A549 (cell line): ENCODE results near the gene ITCH. TPM values are rescaled to one million over a fixed set of nuclear protein-coding genes. Genes with fewer than 3 reads are reported as not detected.
"Not testable (repeated sequence)": the region's sequence is repeated elsewhere in the genome, so short reads cannot be mapped to it uniquely, and the experiment has no call there.

Experiments
- ATAC-seq, 2 experiments: fragments of 200-7000 bp in 1 of 2; fragments of >200 bp in 1 of 2; cut with Nextera tagmentation in 1 of 2; cut with Tn5 transposase in 1 of 2; 3 replicates each; pipeline versions ENCODE4 v1.8.0 to v1.9.1; 2018 to 2020; ENCODE audit warnings: mild to moderate bottlenecking in 1 of 2, moderate library complexity in 1 of 2
- CTCF ChIA-PET: fragments of 300-600 bp; sonication (Branson Sonifier 250); formaldehyde crosslinking; extraction: SDS; loops from one replicate; lab custom pipeline; 2021; ENCODE audit warnings: antibody characterized with exemption, inconsistent platforms; lab: Yijun Ruan, JAX
- POLR2A ChIA-PET: fragments of 350-600 bp; formaldehyde crosslinking; extraction: SDS; loops from one replicate; lab custom pipeline; 2021; ENCODE audit warnings: antibody characterized with exemption, inconsistent platforms; lab: Yijun Ruan, JAX
- DNase-seq, 2 experiments: peaks; one replicate each; pipeline versions ENCODE4 v3.0.0 to v3.0.0-alpha.2; 2011 to 2016; ENCODE audit warnings: low read depth in 1 of 2, low spot score in 1 of 2
- FAIRE-seq: peaks from 2 replicates; lab custom pipeline; 2011; peaks lifted over from hg19 to GRCh38; lab: Jason Lieb, UNC
- H3K27ac ChIP-seq, 2 experiments: fragments of >200 bp; sonication (Bioruptor Twin); formaldehyde crosslinking; 3 replicates each; pipeline ENCODE4 v1.5.1; 2016 to 2017
- H3K4me1 ChIP-seq: fragments of >200 bp; sonication (Bioruptor Twin); formaldehyde crosslinking; 3 replicates; pipeline ENCODE4 v1.6.1; 2016
- H3K4me2 ChIP-seq: fragments of >200 bp; sonication (Bioruptor Twin); formaldehyde crosslinking; 3 replicates; pipeline ENCODE4 v1.6.1; 2016
- H3K4me3 ChIP-seq: fragments of >200 bp; sonication (Bioruptor Twin); formaldehyde crosslinking; 3 replicates; pipeline ENCODE4 v1.5.1; 2016
- H3K9me3 ChIP-seq: fragments of >200 bp; sonication (Bioruptor Twin); formaldehyde crosslinking; 3 replicates; pipeline ENCODE4 v1.6.1; 2016
- CBX2 ChIP-seq: fragments of 200-600 bp; sonication (generic); IDR thresholded peaks from 2 replicates; pipeline ENCODE4 v1.6.1; 2016; ENCODE audit warnings: low read depth, mild to moderate bottlenecking, borderline replicate concordance
- CBX8 ChIP-seq: fragments of 200-600 bp; sonication (generic); IDR thresholded peaks from 2 replicates; pipeline ENCODE4 v1.6.1; 2016
- CEBPB ChIP-seq, 2 experiments: fragments of >200 bp in 1 of 2; sonication (Bioruptor Twin) in 1 of 2; formaldehyde crosslinking in 1 of 2; IDR thresholded peaks; 2 replicates each; pipeline ENCODE4 v1.6.1; 2012 to 2016
- CHD4 ChIP-seq: fragments of 200-600 bp; sonication (generic); IDR thresholded peaks from 2 replicates; pipeline ENCODE4 v1.6.1; 2016; ENCODE audit warnings: antibody characterized with exemption, mild to moderate bottlenecking, borderline replicate concordance
- CTCF ChIP-seq: fragments of >200 bp; sonication (Bioruptor Twin); formaldehyde crosslinking; IDR thresholded peaks from 3 replicates; pipeline ENCODE4 v1.5.1; 2016
- E2F6 ChIP-seq: IDR thresholded peaks from 2 replicates; pipeline ENCODE4 v1.6.1; 2012; ENCODE audit warnings: low read depth, borderline replicate concordance
- EHF ChIP-seq: fragments of 250-450 bp; sonication (Bioruptor Pico); IDR thresholded peaks from 2 replicates; pipeline ENCODE4 v1.5.0; 2020; ENCODE audit warnings: mild to moderate bottlenecking
- EHMT2 ChIP-seq: fragments of 200-600 bp; sonication (generic); IDR thresholded peaks from 2 replicates; pipeline ENCODE4 v1.6.1; 2016; ENCODE audit warnings: antibody characterized with exemption, low read depth, mild to moderate bottlenecking, moderate library complexity
- EP300 ChIP-seq, 2 experiments: fragments of >200 bp; sonication (Bioruptor Twin); formaldehyde crosslinking; IDR thresholded peaks; 2 replicates in 1 of 2; 3 replicates in 1 of 2; pipeline ENCODE4 v1.6.1; 2016 to 2017
- GATA3 ChIP-seq: IDR thresholded peaks from 2 replicates; pipeline ENCODE4 v1.6.1; 2012; ENCODE audit warnings: borderline replicate concordance
- HDAC2 ChIP-seq: fragments of 200-600 bp; sonication (generic); IDR thresholded peaks from 2 replicates; pipeline ENCODE4 v1.6.1; 2016
- HES2 ChIP-seq: fragments of >200 bp; sonication (Bioruptor Twin); formaldehyde crosslinking; IDR thresholded peaks from 2 replicates; pipeline ENCODE4 v1.6.1; 2016
- HMGXB4 ChIP-seq: fragments of 250-450 bp; sonication (Bioruptor Pico); IDR thresholded peaks from 2 replicates; pipeline ENCODE4 v1.5.0; 2021; ENCODE audit warnings: mild to moderate bottlenecking, moderate library complexity, borderline replicate concordance
- JUNB ChIP-seq: fragments of >200 bp; sonication (Bioruptor Twin); formaldehyde crosslinking; IDR thresholded peaks from 2 replicates; pipeline ENCODE4 v1.6.1; 2016
- KDM5A ChIP-seq: fragments of 200-600 bp; sonication (generic); IDR thresholded peaks from 2 replicates; pipeline ENCODE4 v1.6.1; 2016; ENCODE audit warnings: antibody characterized with exemption, mild to moderate bottlenecking
- MAZ ChIP-seq: fragments of 150-350 bp; IDR thresholded peaks from 2 replicates; pipeline ENCODE4 v1.6.1; 2014; ENCODE audit warnings: antibody characterized with exemption, low read depth, low read length, borderline replicate concordance
- MYC ChIP-seq: IDR thresholded peaks from 2 replicates; pipeline ENCODE4 v1.6.1; 2012; ENCODE audit warnings: mild to moderate bottlenecking, inconsistent platforms, low read length, improper control_type of control experiment, borderline replicate concordance
- NPAS2 ChIP-seq: fragments of 250-450 bp; sonication (Bioruptor Pico); IDR thresholded peaks from 2 replicates; pipeline ENCODE4 v1.8.0; 2022; ENCODE audit warnings: mild to moderate bottlenecking, moderate library complexity, borderline replicate concordance
- POLR2A ChIP-seq: IDR thresholded peaks from 2 replicates; pipeline ENCODE4 v1.6.1; 2012; ENCODE audit warnings: mild to moderate bottlenecking, low read length
- RAD21 ChIP-seq, 2 experiments: fragments of >200 bp in 1 of 2; sonication (Bioruptor Twin) in 1 of 2; formaldehyde crosslinking in 1 of 2; IDR thresholded peaks in 1 of 2; conservative IDR thresholded peaks in 1 of 2; 2 replicates in 1 of 2; 3 replicates in 1 of 2; pipeline ENCODE4 v1.6.1; 2012 to 2018; ENCODE audit warnings: inconsistent platforms in 1 of 2
- RARB ChIP-seq: fragments of 250-450 bp; sonication (Bioruptor Pico); IDR thresholded peaks from 2 replicates; pipeline ENCODE4 v1.8.0; 2021; ENCODE audit warnings: mild to moderate bottlenecking, moderate library complexity
- RFX5 ChIP-seq: fragments of 450-650 bp; IDR thresholded peaks from 2 replicates; pipeline ENCODE4 v1.7.1; 2014; ENCODE audit warnings: antibody characterized with exemption, mild to moderate bottlenecking, moderate library complexity
- SMC3 ChIP-seq: fragments of >200 bp; sonication (Bioruptor Twin); formaldehyde crosslinking; IDR thresholded peaks from 3 replicates; pipeline ENCODE4 v1.6.1; 2018; ENCODE audit warnings: inconsistent platforms
- TFCP2L1 ChIP-seq: fragments of 250-450 bp; sonication (Bioruptor Pico); IDR thresholded peaks from 2 replicates; pipeline ENCODE4 v1.5.0; 2021; ENCODE audit warnings: mild to moderate bottlenecking
- TP53 ChIP-seq: fragments of 250-450 bp; sonication (Bioruptor Pico); IDR thresholded peaks from 2 replicates; pipeline ENCODE4 v1.5.0; 2021; ENCODE audit warnings: mild to moderate bottlenecking, moderate library complexity
- ZC3H11A ChIP-seq: fragments of 450-650 bp; IDR thresholded peaks from 2 replicates; pipeline ENCODE4 v1.6.1; 2014; ENCODE audit warnings: antibody characterized with exemption, mild to moderate bottlenecking
- ZFP36 ChIP-seq: fragments of 450-650 bp; IDR thresholded peaks from 2 replicates; pipeline ENCODE4 v1.6.1; 2014; ENCODE audit warnings: borderline replicate concordance; ENCODE audit not compliant: partially characterized antibody
- ZSCAN20 ChIP-seq: fragments of 250-450 bp; sonication (Bioruptor Pico); IDR thresholded peaks from 2 replicates; pipeline ENCODE4 v1.8.0; 2022; ENCODE audit warnings: mild to moderate bottlenecking, moderate library complexity
- WGBS: methylation state at CpG from one replicate; pipeline ENCODE4 v1.1.6; 2017; ENCODE audit errors: missing lambda C conversion rate; 5-methylcytosine and 5-hydroxymethylcytosine counted together
- polyA plus RNA-seq, 4 experiments: library from polyadenylated mRNA; depleted of rRNA in 3 of 4; stranded (reverse); fragments of >200 nt; fragmentation: RNase III in 1 of 4; extraction: RNeasy Plus Mini Kit Qiagen cat#74134 plus additional on column Dnase treatment in 1 of 4; gene quantifications; 2 replicates in 3 of 4; 3 replicates in 1 of 4; pipeline ENCODE4 v1.2.3, GENCODE V29; 2011 to 2017

ITCH gene
- polyA plus RNA-seq, 2 of the 4 experiments (the other 2 are of a cell fraction), result 23.9 to 24.4 TPM

- DNase-seq (no peak), FAIRE-seq (no peak), ATAC-seq (no peak)
- H3K4me3 ChIP-seq, result no peak overlapping the region
- H3K4me2 ChIP-seq, result no peak overlapping the region
- CTCF ChIA-PET, result interaction anchor here (0.6 to 7.8 kb wide), 4 partner anchors 8 to 147 kb away, joined by 3 to 66 read pairs (median 5); no protein-coding TSS in a partner anchor
- POLR2A ChIA-PET, result no interaction called here
- TF ChIP-seq ZSCAN20 (CRISPR knock-in tag) (no peak), CTCF (no peak), RARB (no peak), CHD4 (no peak), POLR2A (no peak), ZC3H11A (no peak), GATA3 (no peak), TP53 (CRISPR knock-in tag) (no peak), CBX2 (no peak), EHMT2 (no peak), EHF (CRISPR knock-in tag) (no peak), JUNB (no peak), MYC (no peak), EP300 (IDR thresholded peaks at IDR 0.05) (no peak)
- H3K4me1 ChIP-seq, result peaks cover 19% of the 10 kb centered on the region; the same call in 2 of the 3 replicates
- H3K9me3 ChIP-seq, result no peaks in the 10 kb centered on the region
- WGBS, result 62% methylated on average over 1 of the region's 1 CpG
- H3K27ac ChIP-seq, result no peak overlapping the region
These were observed 25.5 kb upstream of the ITCH start for GRCh38 chr20:34337544-34337943.

- CTCF ChIA-PET, result interaction anchor here (0.6 to 7.8 kb wide), 6 partner anchors 9 to 148 kb away, joined by 3 to 66 read pairs (median 4); no protein-coding TSS in a partner anchor
- no peak overlapping the region for H3K27ac ChIP-seq
These were observed 24.9 kb upstream of the ITCH start for GRCh38 chr20:34337982-34338726.

GRCh38 chr20:34340726-34341125 lies 22.3 kb upstream of the ITCH start:
- FAIRE-seq, POLR2A ChIA-PET, H3K4me3 ChIP-seq, DNase-seq, H3K9me3 ChIP-seq, ATAC-seq, H3K27ac ChIP-seq, H3K4me2 ChIP-seq: not testable (repeated sequence)
- CTCF ChIA-PET, result interaction anchor here (0.7 kb wide), 1 partner anchor 302 kb away, joined by 5 read pairs; no protein-coding TSS in a partner anchor
- peaks cover 14% of the 10 kb centered on the region; the same call in 2 of the 3 replicates for H3K4me1 ChIP-seq
- WGBS, result 92% methylated on average over 10 of the region's 10 CpGs

More at GRCh38 chr20:34337982-34338726, 24.9 kb upstream of the ITCH start:
- no peak for ATAC-seq
- POLR2A ChIA-PET, result no interaction called here
- no peak for FAIRE-seq
- Histone ChIP-seq H3K4me2 (no peak overlapping the region), H3K4me1 (peaks cover 19% of the 10 kb centered on the region; the same call in 2 of the 3 replicates), H3K4me3 (no peak overlapping the region)
- WGBS, result 88% methylated on average over 15 of the region's 15 CpGs
- DNase-seq, result no peak
- TF ChIP-seq RFX5 (no peak), RARB (no peak), CBX8 (no peak), HDAC2 (no peak), CBX2 (no peak), EHF (CRISPR knock-in tag) (no peak), TFCP2L1 (no peak), KDM5A (no peak), HES2 (no peak), CEBPB (IDR thresholded peaks at IDR 0.05) (no peak), HMGXB4 (no peak), RAD21 (conservative IDR thresholded peaks at IDR 0.05 in 1 of 2, IDR thresholded peaks at IDR 0.05 in 1 of 2) (no peak), NPAS2 (CRISPR knock-in tag) (no peak), EHMT2 (no peak), MAZ (no peak), TP53 (CRISPR knock-in tag) (no peak), SMC3 (no peak), MYC (no peak), E2F6 (no peak), ZFP36 (no peak)
- TF ChIP-seq, all 56 proteins: peak for 0
- H3K9me3 ChIP-seq, result no peaks in the 10 kb centered on the region

- ATAC-seq, H3K27ac ChIP-seq, H3K4me3 ChIP-seq, POLR2A ChIA-PET, H3K4me2 ChIP-seq, FAIRE-seq, DNase-seq, CTCF ChIA-PET, H3K4me1 ChIP-seq, H3K9me3 ChIP-seq: not testable (repeated sequence)
- WGBS, result 92% methylated on average over 9 of the region's 9 CpGs
These were observed 21.9 kb upstream of the ITCH start for GRCh38 chr20:34341199-34341598.
